Measurements from ENCODE around the gene SYT1.

Gene SYT1

GRCh38 chr12:79119796-79120195, 255.2 kb downstream of the SYT1 start:
- H3K4me1 ChIP-seq (ENCODE audit: insufficient read depth, low read length): peaks cover 11% of the 10 kb centered on the region; the same call in 1 of the 2 replicates
- no peak overlapping the region for H3K9ac ChIP-seq (ENCODE audit: low read depth, low read length)
- no peak overlapping the region for H3K4me3 ChIP-seq (ENCODE audit: low read length)
- H3K36me3 ChIP-seq (ENCODE audit: insufficient read depth, low read depth, low read length): no peaks in the 10 kb centered on the region
- H3K27me3 ChIP-seq (ENCODE audit: insufficient read depth, low read length): no peaks in the 10 kb centered on the region
- H3K27ac ChIP-seq (ENCODE audit: low read length): no peak overlapping the region
- H3K9me3 ChIP-seq (ENCODE audit: insufficient read depth, low read depth, low read length): no peaks in the 10 kb centered on the region

GRCh38 chr12:79121486-79121885, 256.9 kb downstream of the SYT1 start:
- Histone ChIP-seq H3K4me3 (ENCODE audit: low read length) (no peak overlapping the region), H3K9ac (ENCODE audit: low read depth, low read length) (no peak overlapping the region), H3K4me1 (ENCODE audit: insufficient read depth, low read length) (peaks cover 11% of the 10 kb centered on the region; the same call in 1 of the 2 replicates), H3K36me3 (ENCODE audit: insufficient read depth, low read depth, low read length) (no peaks in the 10 kb centered on the region), H3K9me3 (ENCODE audit: insufficient read depth, low read depth, low read length) (no peaks in the 10 kb centered on the region), H3K27ac (ENCODE audit: low read length) (no peak overlapping the region), H3K27me3 (ENCODE audit: insufficient read depth, low read length) (no peaks in the 10 kb centered on the region)

- Histone ChIP-seq H3K9ac (ENCODE audit: low read depth, low read length) (no peak overlapping the region), H3K27me3 (ENCODE audit: insufficient read depth, low read length) (no peaks in the 10 kb centered on the region), H3K9me3 (ENCODE audit: insufficient read depth, low read depth, low read length) (no peaks in the 10 kb centered on the region), H3K27ac (ENCODE audit: low read length) (no peak overlapping the region), H3K4me1 (ENCODE audit: insufficient read depth, low read length) (peaks cover 6% of the 10 kb centered on the region; the same call in 1 of the 2 replicates), H3K4me3 (ENCODE audit: low read length) (no peak overlapping the region), H3K36me3 (ENCODE audit: insufficient read depth, low read depth, low read length) (no peaks in the 10 kb centered on the region)
Measured at GRCh38 chr12:79124385-79124784, 259.8 kb downstream of the SYT1 start.

GRCh38 chr12:79125358-79125757, 260.8 kb downstream of the SYT1 start:
- H3K9me3 ChIP-seq (ENCODE audit: insufficient read depth, low read depth, low read length): no peaks in the 10 kb centered on the region
- no peaks in the 10 kb centered on the region for H3K36me3 ChIP-seq (ENCODE audit: insufficient read depth, low read depth, low read length)
- no peak overlapping the region for H3K4me3 ChIP-seq (ENCODE audit: low read length)
- no peak overlapping the region for H3K9ac ChIP-seq (ENCODE audit: low read depth, low read length)
- no peak overlapping the region for H3K27ac ChIP-seq (ENCODE audit: low read length)
- H3K27me3 ChIP-seq (ENCODE audit: insufficient read depth, low read length): no peaks in the 10 kb centered on the region
- peaks cover 3% of the 10 kb centered on the region; the same call in 1 of the 2 replicates for H3K4me1 ChIP-seq (ENCODE audit: insufficient read depth, low read length)

GRCh38 chr12:79127271-79127751, 262.7 kb downstream of the SYT1 start:
- no peak overlapping the region for H3K4me3 ChIP-seq (ENCODE audit: low read length)
- no peaks in the 10 kb centered on the region for H3K36me3 ChIP-seq (ENCODE audit: insufficient read depth, low read depth, low read length)
- no peaks in the 10 kb centered on the region for H3K9me3 ChIP-seq (ENCODE audit: insufficient read depth, low read depth, low read length)
- H3K27me3 ChIP-seq (ENCODE audit: insufficient read depth, low read length): no peaks in the 10 kb centered on the region
- no peak overlapping the region for H3K27ac ChIP-seq (ENCODE audit: low read length)
- H3K9ac ChIP-seq (ENCODE audit: low read depth, low read length): no peak overlapping the region
- no peaks in the 10 kb centered on the region for H3K4me1 ChIP-seq (ENCODE audit: insufficient read depth, low read length)

GRCh38 chr12:79128956-79129355, 264.4 kb downstream of the SYT1 start:
- no peaks in the 10 kb centered on the region for H3K9me3 ChIP-seq (ENCODE audit: insufficient read depth, low read depth, low read length)
- H3K4me1 ChIP-seq (ENCODE audit: insufficient read depth, low read length): no peaks in the 10 kb centered on the region
- H3K4me3 ChIP-seq (ENCODE audit: low read length): no peak overlapping the region
- H3K27me3 ChIP-seq (ENCODE audit: insufficient read depth, low read length): no peaks in the 10 kb centered on the region
- H3K27ac ChIP-seq (ENCODE audit: low read length): no peak overlapping the region
- no peaks in the 10 kb centered on the region for H3K36me3 ChIP-seq (ENCODE audit: insufficient read depth, low read depth, low read length)
- no peak overlapping the region for H3K9ac ChIP-seq (ENCODE audit: low read depth, low read length)

- no peaks in the 10 kb centered on the region for H3K36me3 ChIP-seq (ENCODE audit: insufficient read depth, low read depth, low read length)
- no peaks in the 10 kb centered on the region for H3K27me3 ChIP-seq (ENCODE audit: insufficient read depth, low read length)
Measured at GRCh38 chr12:79138872-79139271, 274.3 kb downstream of the SYT1 start.

GRCh38 chr12:79140711-79141110, 276.1 kb downstream of the SYT1 start:
- no peak overlapping the region for H3K27ac ChIP-seq (ENCODE audit: low read length)
- no peaks in the 10 kb centered on the region for H3K27me3 ChIP-seq (ENCODE audit: insufficient read depth, low read length)
- no peaks in the 10 kb centered on the region for H3K36me3 ChIP-seq (ENCODE audit: insufficient read depth, low read depth, low read length)
- H3K4me3 ChIP-seq (ENCODE audit: low read length): no peak overlapping the region
- H3K9me3 ChIP-seq (ENCODE audit: insufficient read depth, low read depth, low read length): no peaks in the 10 kb centered on the region
- no peak overlapping the region for H3K9ac ChIP-seq (ENCODE audit: low read depth, low read length)
- no peaks in the 10 kb centered on the region for H3K4me1 ChIP-seq (ENCODE audit: insufficient read depth, low read length)

More at GRCh38 chr12:79138872-79139271, 274.3 kb downstream of the SYT1 start:
- Histone ChIP-seq H3K27ac (ENCODE audit: low read length) (no peak overlapping the region), H3K4me3 (ENCODE audit: low read length) (no peak overlapping the region), H3K9me3 (ENCODE audit: insufficient read depth, low read depth, low read length) (no peaks in the 10 kb centered on the region), H3K9ac (ENCODE audit: low read depth, low read length) (no peak overlapping the region), H3K4me1 (ENCODE audit: insufficient read depth, low read length) (no peaks in the 10 kb centered on the region)

GRCh38 chr12:79141776-79142175, 277.2 kb downstream of the SYT1 start:
- no peak overlapping the region for H3K27ac ChIP-seq (ENCODE audit: low read length)
- H3K27me3 ChIP-seq (ENCODE audit: insufficient read depth, low read length): no peaks in the 10 kb centered on the region
- no peaks in the 10 kb centered on the region for H3K4me1 ChIP-seq (ENCODE audit: insufficient read depth, low read length)
- no peak overlapping the region for H3K4me3 ChIP-seq (ENCODE audit: low read length)
- H3K9ac ChIP-seq (ENCODE audit: low read depth, low read length): no peak overlapping the region
- H3K36me3 ChIP-seq (ENCODE audit: insufficient read depth, low read depth, low read length): no peaks in the 10 kb centered on the region
- no peaks in the 10 kb centered on the region for H3K9me3 ChIP-seq (ENCODE audit: insufficient read depth, low read depth, low read length)

GRCh38 chr12:79143803-79144202, 279.2 kb downstream of the SYT1 start:
- Histone ChIP-seq H3K9ac (ENCODE audit: low read depth, low read length) (no peak overlapping the region), H3K9me3 (ENCODE audit: insufficient read depth, low read depth, low read length) (no peaks in the 10 kb centered on the region), H3K27me3 (ENCODE audit: insufficient read depth, low read length) (no peaks in the 10 kb centered on the region), H3K27ac (ENCODE audit: low read length) (no peak overlapping the region), H3K4me1 (ENCODE audit: insufficient read depth, low read length) (no peaks in the 10 kb centered on the region), H3K4me3 (ENCODE audit: low read length) (no peak overlapping the region), H3K36me3 (ENCODE audit: insufficient read depth, low read depth, low read length) (no peaks in the 10 kb centered on the region)

- Histone ChIP-seq H3K27me3 (ENCODE audit: insufficient read depth, low read length) (no peaks in the 10 kb centered on the region), H3K4me1 (ENCODE audit: insufficient read depth, low read length) (no peaks in the 10 kb centered on the region), H3K27ac (ENCODE audit: low read length) (no peak overlapping the region)
Measured at GRCh38 chr12:79151956-79152355, 287.4 kb downstream of the SYT1 start.

GRCh38 chr12:79155683-79156082, 291.1 kb downstream of the SYT1 start:
- no peaks in the 10 kb centered on the region for H3K36me3 ChIP-seq (ENCODE audit: insufficient read depth, low read depth, low read length)
- H3K9me3 ChIP-seq (ENCODE audit: insufficient read depth, low read depth, low read length): no peaks in the 10 kb centered on the region
- no peak overlapping the region for H3K4me3 ChIP-seq (ENCODE audit: low read length)
- no peak overlapping the region for H3K9ac ChIP-seq (ENCODE audit: low read depth, low read length)
- no peaks in the 10 kb centered on the region for H3K27me3 ChIP-seq (ENCODE audit: insufficient read depth, low read length)
- no peaks in the 10 kb centered on the region for H3K4me1 ChIP-seq (ENCODE audit: insufficient read depth, low read length)
- H3K27ac ChIP-seq (ENCODE audit: low read length): no peak overlapping the region

More at GRCh38 chr12:79151956-79152355, 287.4 kb downstream of the SYT1 start:
- H3K9me3 ChIP-seq (ENCODE audit: insufficient read depth, low read depth, low read length): no peaks in the 10 kb centered on the region
- no peak overlapping the region for H3K9ac ChIP-seq (ENCODE audit: low read depth, low read length)
- H3K4me3 ChIP-seq (ENCODE audit: low read length): no peak overlapping the region
- H3K36me3 ChIP-seq (ENCODE audit: insufficient read depth, low read depth, low read length): no peaks in the 10 kb centered on the region

All from iPS-20b (cell line).